ENCODE results near the gene SCAANT1. TPM values are rescaled to one million over a fixed set of nuclear protein-coding genes. Genes with fewer than 3 reads are reported as not detected.

The SCAANT1 gene
- polyA plus RNA-seq, 3 donors, result not detected

GRCh38 chr3:63931290-63931689, 19.1 kb upstream of the SCAANT1 start:
- Histone ChIP-seq H3K27ac (ENCODE audit: low read depth in 1 of 2, low read length in 2 of 2) (peak overlapping the region in 1 of 2 donors; percentile 79), H3K4me1 (ENCODE audit: control insufficient read depth in 1 of 2, insufficient read depth in 2 of 2, low read length in 2 of 2) (peaks cover 72 to 87% of the 10 kb centered on the region in 2 donors), H2AFZ (ENCODE audit: insufficient read depth, low read depth, low read length, poor library complexity, severe bottlenecking) (no peak overlapping the region), H3K79me2 (ENCODE audit: insufficient read depth, low read length) (peaks cover 70% of the 10 kb centered on the region), H4K20me1 (ENCODE audit: insufficient read depth, low read length) (peaks cover 45% of the 10 kb centered on the region), H3K27me3 (ENCODE audit: control insufficient read depth in 2 of 2, insufficient read depth in 2 of 2, low read length in 2 of 2) (no peaks in the 10 kb centered on the region), H3K9me3 (replicated peaks in 1 of 2; ENCODE audit: control insufficient read depth in 1 of 2, insufficient read depth in 1 of 2, low read length in 2 of 2) (no peaks in the 10 kb centered on the region), H3K9ac (ENCODE audit: insufficient read depth, low read length, poor library complexity, severe bottlenecking) (no peak overlapping the region), H3K36me3 (replicated peaks in 1 of 2; ENCODE audit: control insufficient read depth in 1 of 2, insufficient read depth in 2 of 2, low read length in 2 of 2) (peaks cover 0 to 4% of the 10 kb centered on the region in 2 donors), H3K4me2 (replicated peaks; ENCODE audit: extremely low read depth, low read length, poor library complexity, severe bottlenecking) (no peak overlapping the region), H3K4me3 (replicated peaks in 1 of 3; ENCODE audit: low read depth in 2 of 3, low read length in 3 of 3) (no peak overlapping the region)
- intact Hi-C loops (cut with micrococcal nuclease), result loop anchor here in 1 of 2 donors (5.0 kb wide), 1 partner anchor 36 kb away; no protein-coding TSS in a partner anchor
- H3K9me3 Mint-ChIP-seq, result no peaks in the 10 kb centered on the region
- H3K4me3 Mint-ChIP-seq, result no peak overlapping the region
- no peak for TF ChIP-seq CTCF (IDR thresholded peaks at IDR 0.05)
- DNase-seq, result no peak
- H3K27ac Mint-ChIP-seq, result peak overlapping the region in 4 of 7 donors; percentile 9 to 57 (median 31)
- H3K4me1 Mint-ChIP-seq, result peaks cover 92% of the 10 kb centered on the region
- H3K27me3 Mint-ChIP-seq (ENCODE audit: low read depth in 3 of 3), result peaks cover 0 to 2% (median 0%) of the 10 kb centered on the region in 3 donors
- WGBS (ENCODE audit: insufficient coverage), result no CpG with 5 or more reads among the region's 3 CpGs
- peaks cover 21 to 37% of the 10 kb centered on the region in 2 donors for H3K36me3 Mint-ChIP-seq

DNA sequence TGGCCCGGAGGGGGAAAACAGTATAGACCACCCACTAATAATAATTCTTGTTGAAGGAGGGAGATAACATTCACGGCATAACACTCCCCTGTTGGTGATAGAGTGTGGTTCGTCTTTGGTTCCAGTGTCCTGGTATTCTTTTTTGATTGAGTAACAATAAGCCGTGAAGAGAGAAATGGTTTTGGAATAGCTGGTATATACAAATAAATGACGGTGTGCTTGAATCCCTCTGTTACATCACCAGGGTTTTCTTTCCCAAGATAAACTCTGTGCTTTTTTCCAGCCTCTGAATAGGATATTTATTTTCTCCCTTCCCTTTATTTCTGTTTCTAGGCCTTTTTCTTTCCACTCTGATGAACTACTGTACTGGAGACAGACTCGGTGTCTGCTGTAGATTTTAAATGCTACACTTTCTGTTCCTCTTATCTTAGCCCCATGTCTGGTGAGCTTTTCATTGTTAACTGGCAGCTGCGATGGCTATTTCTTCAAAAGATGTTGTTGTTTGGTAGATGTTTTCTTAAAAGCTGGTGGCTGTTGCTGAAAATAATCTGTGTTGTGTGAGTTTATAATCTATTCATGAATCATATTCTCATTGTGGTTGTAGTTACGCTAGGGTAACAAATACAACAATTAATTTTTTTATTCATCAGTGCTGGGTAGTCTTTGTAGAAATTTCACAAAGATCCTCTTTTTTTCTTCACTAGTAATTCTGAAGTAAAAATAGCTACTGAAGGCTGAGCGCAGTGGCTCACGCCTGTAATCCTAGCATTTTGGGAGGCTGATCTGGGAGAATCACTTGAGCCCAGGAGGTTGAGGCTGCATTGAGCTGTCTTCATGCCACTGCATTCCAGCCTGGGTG, 15.5 kb upstream of the SCAANT1 start:
- no peak for TF ChIP-seq CTCF (IDR thresholded peaks at IDR 0.05)
- H3K36me3 ChIP-seq (replicated peaks in 1 of 2; ENCODE audit: control insufficient read depth in 1 of 2, insufficient read depth in 2 of 2, low read length in 2 of 2), result peaks cover 0 to 15% of the 10 kb centered on the region in 2 donors
- 0% methylated on average over 2 of the region's 10 CpGs for WGBS (ENCODE audit: insufficient coverage)
- peak overlapping the region in 1 of 3 experiments; percentile 45 for H3K4me3 ChIP-seq (replicated peaks in 1 of 3; ENCODE audit: low read depth in 2 of 3, low read length in 3 of 3)
- peaks cover 36 to 65% of the 10 kb centered on the region in 2 donors for H3K36me3 Mint-ChIP-seq
- H3K9me3 Mint-ChIP-seq, result no peaks in the 10 kb centered on the region
- peaks cover 0 to 2% (median 0%) of the 10 kb centered on the region in 3 donors for H3K27me3 Mint-ChIP-seq (ENCODE audit: low read depth in 3 of 3)
- peak; percentile 30 to 52 (median 30) for DNase-seq
- peaks cover 92% of the 10 kb centered on the region for H3K4me1 Mint-ChIP-seq
- H2AFZ ChIP-seq (ENCODE audit: insufficient read depth, low read depth, low read length, poor library complexity, severe bottlenecking), result no peak overlapping the region
- peak overlapping the region; percentile 10 to 82 for H3K4me3 Mint-ChIP-seq
- H3K27ac ChIP-seq (ENCODE audit: low read depth in 1 of 2, low read length in 2 of 2), result peak overlapping the region; percentile 61 to 74
- H3K79me2 ChIP-seq (ENCODE audit: insufficient read depth, low read length), result peaks cover 90% of the 10 kb centered on the region
- H3K4me1 ChIP-seq (ENCODE audit: control insufficient read depth in 1 of 2, insufficient read depth in 2 of 2, low read length in 2 of 2), result peaks cover 65 to 87% of the 10 kb centered on the region in 2 donors
- no peaks in the 10 kb centered on the region for H3K9me3 ChIP-seq (replicated peaks in 1 of 2; ENCODE audit: control insufficient read depth in 1 of 2, insufficient read depth in 1 of 2, low read length in 2 of 2)
- H3K27ac Mint-ChIP-seq, result peak overlapping the region; percentile 82 to 89 (median 86)
- intact Hi-C loops (cut with micrococcal nuclease), result no loop called here
- H3K9ac ChIP-seq (ENCODE audit: insufficient read depth, low read length, poor library complexity, severe bottlenecking), result no peak overlapping the region
- peaks cover 63% of the 10 kb centered on the region for H4K20me1 ChIP-seq (ENCODE audit: insufficient read depth, low read length)
- H3K27me3 ChIP-seq (ENCODE audit: control insufficient read depth in 2 of 2, insufficient read depth in 2 of 2, low read length in 2 of 2), result no peaks in the 10 kb centered on the region
- peak overlapping the region; percentile 45 for H3K4me2 ChIP-seq (replicated peaks; ENCODE audit: extremely low read depth, low read length, poor library complexity, severe bottlenecking)
